Natural killer cell (primary cell): ENCODE results near the gene HEATR3. TPM values are rescaled to one million over a fixed set of nuclear protein-coding genes. Genes with fewer than 3 reads are reported as not detected.

Experiments used
- ATAC-seq, 3 donors: fragments of 150-1000 bp in 2 of 3; fragments of 200-7000 bp in 1 of 3; cut with Tn5 transposase; 1 replicate in 1 of 3; 2 replicates in 2 of 3; pipeline ENCODE4 v1.10.0; 2021; ENCODE audit warnings: mild to moderate bottlenecking in 2 of 3, moderate library complexity in 2 of 3
- DNase-seq, 2 donors: peaks; one replicate each; pipeline versions ENCODE4 v3.0.0 to v3.0.0-alpha.2; 2013 to 2021; ENCODE audit warnings: mixed read lengths in 1 of 2
- H3K27ac ChIP-seq: one replicate; pipeline ENCODE4 v1.5.1; 2013; ENCODE audit warnings: mild to moderate bottlenecking, low read length
- H3K27me3 ChIP-seq: one replicate; pipeline ENCODE4 v1.6.1; 2013; ENCODE audit warnings: low read length; ENCODE audit not compliant: control insufficient read depth, insufficient read depth
- H3K36me3 ChIP-seq: one replicate; pipeline ENCODE4 v1.6.1; 2013; ENCODE audit warnings: low read length; ENCODE audit not compliant: control insufficient read depth, insufficient read depth
- H3K4me1 ChIP-seq: one replicate; pipeline ENCODE4 v1.6.1; 2013; ENCODE audit warnings: low read length; ENCODE audit not compliant: control insufficient read depth, insufficient read depth
- H3K4me3 ChIP-seq: one replicate; pipeline ENCODE4 v1.5.1; 2013; ENCODE audit warnings: low read length
- H3K9me3 ChIP-seq: one replicate; pipeline ENCODE4 v1.6.1; 2013; ENCODE audit warnings: low read length; ENCODE audit not compliant: control insufficient read depth, insufficient read depth
- H3K27ac Mint-ChIP-seq, 2 donors: one replicate each; pipeline ENCODE4 v1.8.0; 2022; ENCODE audit warnings: mild to moderate bottlenecking in 2 of 2, mixed read lengths in 2 of 2, moderate library complexity in 1 of 2
- H3K27me3 Mint-ChIP-seq, 2 donors: one replicate each; pipeline ENCODE4 v1.8.0; 2022; ENCODE audit warnings: low read depth in 2 of 2, mixed read lengths in 2 of 2
- H3K36me3 Mint-ChIP-seq: one replicate; pipeline ENCODE4 v1.8.0; 2022; ENCODE audit warnings: mixed read lengths
- H3K4me1 Mint-ChIP-seq, 2 donors: one replicate each; pipeline ENCODE4 v1.8.0; 2022; ENCODE audit warnings: mixed read lengths in 2 of 2
- H3K4me3 Mint-ChIP-seq: one replicate; pipeline ENCODE4 v1.8.0; 2022; ENCODE audit warnings: mild to moderate bottlenecking, moderate library complexity, mixed read lengths
- H3K9me3 Mint-ChIP-seq, 2 donors: one replicate each; pipeline ENCODE4 v1.8.0; 2022; ENCODE audit warnings: mixed read lengths in 2 of 2
- WGBS: methylation state at CpG from one replicate; pipeline ENCODE4 v1.1.7; 2013; ENCODE audit warnings: missing lambda C conversion rate; ENCODE audit not compliant: insufficient coverage; 5-methylcytosine and 5-hydroxymethylcytosine counted together
- intact Hi-C: fragments of 100-400 bp; cut with micrococcal nuclease; formaldehyde crosslinking; loops from one replicate; pipeline ENCODE4 v1.14.2; 2022
- total RNA-seq, 4 donors: library from RNA; stranded (reverse); fragments of 120-200 nt in 1 of 4; gene quantifications; one replicate each; pipeline versions ENCODE4 v1.2.3 to v1.2.4, GENCODE V29; 2013 to 2022
- TF ChIP-seq, protein P1 (sequence below): fragments of 200-600 bp; IDR thresholded peaks from one replicate; pipeline ENCODE4 v1.8.0; 2022; ENCODE audit warnings: antibody characterized with exemption

HEATR3 gene
- total RNA-seq, 3 donors from 2014 or later (not counting 1 experiment from before 2014, with no cell fraction given): 14.6 to 25.0 (median 21.4) TPM

DNA sequence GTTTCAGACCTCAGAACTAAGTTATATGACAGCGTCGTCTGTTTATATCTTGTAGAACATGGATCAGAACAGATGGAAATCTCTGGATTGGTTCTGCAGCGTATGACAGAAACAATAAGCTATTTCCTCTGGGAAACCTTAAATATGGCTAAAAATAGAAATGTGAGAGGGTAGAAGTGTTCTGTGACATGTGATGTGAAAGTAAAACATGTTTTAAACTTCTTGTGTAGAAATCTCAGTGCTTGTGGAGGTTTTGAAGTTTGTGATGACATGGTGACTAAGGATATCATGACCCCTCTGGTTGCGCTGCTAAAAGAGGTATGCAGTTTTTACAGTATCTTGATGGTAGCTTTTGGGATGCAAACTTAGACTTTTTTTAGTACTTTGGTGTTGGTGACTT, 2.8 kb downstream of the HEATR3 start:
- Mint-ChIP-seq H3K27ac (no peak overlapping the region), H3K27me3 (no peaks in the 10 kb centered on the region), H3K9me3 (no peaks in the 10 kb centered on the region), H3K4me1 (peaks cover 28 to 41% of the 10 kb centered on the region in 2 donors), H3K4me3 (peak overlapping the region; percentile 52), H3K36me3 (peaks cover 6% of the 10 kb centered on the region)
- peaks cover 21% of the 10 kb centered on the region for H3K4me1 ChIP-seq
- TF ChIP-seq, protein P1, sequence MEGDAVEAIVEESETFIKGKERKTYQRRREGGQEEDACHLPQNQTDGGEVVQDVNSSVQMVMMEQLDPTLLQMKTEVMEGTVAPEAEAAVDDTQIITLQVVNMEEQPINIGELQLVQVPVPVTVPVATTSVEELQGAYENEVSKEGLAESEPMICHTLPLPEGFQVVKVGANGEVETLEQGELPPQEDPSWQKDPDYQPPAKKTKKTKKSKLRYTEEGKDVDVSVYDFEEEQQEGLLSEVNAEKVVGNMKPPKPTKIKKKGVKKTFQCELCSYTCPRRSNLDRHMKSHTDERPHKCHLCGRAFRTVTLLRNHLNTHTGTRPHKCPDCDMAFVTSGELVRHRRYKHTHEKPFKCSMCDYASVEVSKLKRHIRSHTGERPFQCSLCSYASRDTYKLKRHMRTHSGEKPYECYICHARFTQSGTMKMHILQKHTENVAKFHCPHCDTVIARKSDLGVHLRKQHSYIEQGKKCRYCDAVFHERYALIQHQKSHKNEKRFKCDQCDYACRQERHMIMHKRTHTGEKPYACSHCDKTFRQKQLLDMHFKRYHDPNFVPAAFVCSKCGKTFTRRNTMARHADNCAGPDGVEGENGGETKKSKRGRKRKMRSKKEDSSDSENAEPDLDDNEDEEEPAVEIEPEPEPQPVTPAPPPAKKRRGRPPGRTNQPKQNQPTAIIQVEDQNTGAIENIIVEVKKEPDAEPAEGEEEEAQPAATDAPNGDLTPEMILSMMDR: no peak
- no peaks in the 10 kb centered on the region for H3K9me3 ChIP-seq
- intact Hi-C loops: no loop called here
- H3K4me3 ChIP-seq: no peak overlapping the region
- no peaks in the 10 kb centered on the region for H3K27me3 ChIP-seq
- DNase-seq (no peak), ATAC-seq (no peak)
- H3K36me3 ChIP-seq: peaks cover 19% of the 10 kb centered on the region
- 90% methylated on average over 4 of the region's 4 CpGs for WGBS
- H3K27ac ChIP-seq: no peak overlapping the region

DNA sequence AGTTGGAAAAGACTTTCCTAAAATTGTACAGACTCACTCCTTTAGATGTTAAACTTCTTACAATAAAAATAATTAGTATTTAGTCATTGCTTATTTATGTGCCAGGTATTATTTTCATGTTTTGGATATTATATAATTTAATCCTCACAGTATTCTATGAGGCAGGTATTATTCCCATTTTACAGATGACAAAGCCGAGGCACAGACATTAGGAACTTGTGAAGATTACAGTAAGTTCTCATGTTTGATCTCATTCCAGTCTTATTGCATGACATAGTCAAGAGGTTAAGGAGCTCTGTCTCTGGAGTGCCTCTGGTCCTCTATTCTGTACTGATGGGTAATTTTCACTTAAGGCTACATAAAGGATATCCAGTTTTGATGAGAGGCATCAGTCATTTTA, 3.3 kb downstream of the HEATR3 start:
- H3K27ac ChIP-seq: no peak overlapping the region
- ATAC-seq: no peak
- H3K4me3 ChIP-seq: no peak overlapping the region
- Mint-ChIP-seq H3K4me1 (peaks cover 28 to 41% of the 10 kb centered on the region in 2 donors), H3K36me3 (peaks cover 6% of the 10 kb centered on the region), H3K9me3 (no peaks in the 10 kb centered on the region), H3K27me3 (no peaks in the 10 kb centered on the region), H3K27ac (no peak overlapping the region), H3K4me3 (peak overlapping the region; percentile 13)
- intact Hi-C loops: no loop called here
- H3K27me3 ChIP-seq: no peaks in the 10 kb centered on the region
- peaks cover 21% of the 10 kb centered on the region for H3K4me1 ChIP-seq
- H3K36me3 ChIP-seq: peaks cover 19% of the 10 kb centered on the region
- no peaks in the 10 kb centered on the region for H3K9me3 ChIP-seq
- 100% methylated on average over 1 of the region's 1 CpG for WGBS
- TF ChIP-seq, protein P1: no peak
- no peak for DNase-seq

DNA sequence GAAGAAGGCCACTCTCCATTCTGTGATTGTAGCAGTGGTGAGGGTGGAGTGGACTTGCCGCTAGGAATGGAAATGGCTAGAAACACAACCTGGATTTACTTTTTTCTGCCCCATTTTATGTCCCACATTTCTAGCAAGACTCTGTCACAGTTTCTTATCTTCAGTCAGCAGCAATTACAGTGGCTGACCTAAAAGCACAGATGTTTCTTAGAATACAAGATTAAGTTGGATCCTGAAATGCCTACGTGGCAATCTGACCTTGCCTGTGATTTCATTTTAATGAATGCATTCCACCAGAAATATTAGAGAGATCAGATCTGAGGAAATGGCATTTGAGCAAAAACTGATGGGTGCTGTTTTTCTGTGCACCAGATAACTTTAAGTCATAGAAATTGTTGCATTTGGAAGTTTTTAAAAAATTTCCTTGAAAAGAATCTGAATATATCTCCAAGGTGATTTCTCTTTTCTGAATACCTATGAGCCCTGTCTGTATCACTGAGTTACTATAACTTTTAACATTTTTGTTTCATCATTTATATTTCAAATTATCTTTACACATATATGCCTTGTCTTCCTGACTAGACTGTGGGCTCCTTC, 5.4 kb downstream of the HEATR3 start:
- Histone ChIP-seq H3K4me1 (peaks cover 17% of the 10 kb centered on the region), H3K36me3 (peaks cover 19% of the 10 kb centered on the region), H3K27me3 (no peaks in the 10 kb centered on the region), H3K4me3 (no peak overlapping the region), H3K27ac (no peak overlapping the region), H3K9me3 (no peaks in the 10 kb centered on the region)
- H3K9me3 Mint-ChIP-seq: no peaks in the 10 kb centered on the region
- no peak overlapping the region for H3K4me3 Mint-ChIP-seq
- intact Hi-C loops: no loop called here
- H3K4me1 Mint-ChIP-seq: peaks cover 28 to 41% of the 10 kb centered on the region in 2 donors
- no peak for DNase-seq
- no peak overlapping the region for H3K27ac Mint-ChIP-seq
- ATAC-seq: no peak
- H3K27me3 Mint-ChIP-seq: no peaks in the 10 kb centered on the region
- WGBS: 75% methylated on average over 1 of the region's 2 CpGs
- TF ChIP-seq, protein P1: no peak
- peaks cover 6% of the 10 kb centered on the region for H3K36me3 Mint-ChIP-seq

DNA sequence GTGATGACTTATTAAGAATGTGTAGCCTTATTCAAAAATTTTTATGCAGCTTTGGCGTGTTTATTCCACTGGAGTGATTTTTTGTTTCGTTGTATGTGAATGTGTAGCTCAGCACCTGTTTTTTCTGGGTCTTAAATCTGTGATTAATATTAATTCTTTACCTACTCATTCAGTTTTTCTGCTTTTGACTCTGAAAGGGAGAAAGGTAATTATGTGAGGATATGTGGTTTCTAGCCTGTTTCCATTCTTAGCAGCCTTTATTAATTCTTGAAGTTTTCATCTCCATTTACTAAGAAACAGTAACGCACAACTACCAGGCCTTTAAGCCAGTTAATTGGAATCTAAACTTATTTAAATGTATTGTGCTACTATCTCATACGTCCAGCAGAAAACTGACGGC, 7.0 kb downstream of the HEATR3 start:
- ATAC-seq (no peak), DNase-seq (no peak)
- peaks cover 4% of the 10 kb centered on the region for H3K4me1 ChIP-seq
- H3K9me3 ChIP-seq: no peaks in the 10 kb centered on the region
- H3K36me3 ChIP-seq: peaks cover 24% of the 10 kb centered on the region
- intact Hi-C loops: no loop called here
- Mint-ChIP-seq H3K36me3 (peaks cover 6% of the 10 kb centered on the region), H3K4me1 (peaks cover 15 to 28% of the 10 kb centered on the region in 2 donors), H3K27ac (no peak overlapping the region), H3K4me3 (no peak overlapping the region), H3K9me3 (no peaks in the 10 kb centered on the region), H3K27me3 (no peaks in the 10 kb centered on the region)
- TF ChIP-seq, protein P1: no peak
- H3K4me3 ChIP-seq: no peak overlapping the region
- 80% methylated on average over 3 of the region's 5 CpGs for WGBS
- no peak overlapping the region for H3K27ac ChIP-seq
- H3K27me3 ChIP-seq: no peaks in the 10 kb centered on the region
